Activated CD8-positive, alpha-beta memory T cell treated with anti-CD3 and anti-CD28 coated beads, Interleukin-2, amount 50 U/mL, for 4 hours (primary cell): Measurements from ENCODE around the gene MORC3.

Experiments used
- DNase-seq: peaks from one replicate; pipeline ENCODE4 v3.0.0-alpha.2; 2020

MORC3 gene

GRCh38 chr21:36425286-36425685, 105.3 kb downstream of the MORC3 start:
- DNase-seq: no peak
